HG03095 (cell line): ENCODE data around the gene ATRNL1.

Experiments used
- ATAC-seq: cut with Tn5 transposase; IDR thresholded peaks from one replicate; pipeline ENCODE4 v1.9.1; 2021; ENCODE audit warnings: moderate library complexity; ENCODE audit not compliant: unreplicated experiment

The ATRNL1 gene

GRCh38 chr10:115593060-115593459 lies 499.9 kb downstream of the ATRNL1 start:
- no peak for ATAC-seq

DNA sequence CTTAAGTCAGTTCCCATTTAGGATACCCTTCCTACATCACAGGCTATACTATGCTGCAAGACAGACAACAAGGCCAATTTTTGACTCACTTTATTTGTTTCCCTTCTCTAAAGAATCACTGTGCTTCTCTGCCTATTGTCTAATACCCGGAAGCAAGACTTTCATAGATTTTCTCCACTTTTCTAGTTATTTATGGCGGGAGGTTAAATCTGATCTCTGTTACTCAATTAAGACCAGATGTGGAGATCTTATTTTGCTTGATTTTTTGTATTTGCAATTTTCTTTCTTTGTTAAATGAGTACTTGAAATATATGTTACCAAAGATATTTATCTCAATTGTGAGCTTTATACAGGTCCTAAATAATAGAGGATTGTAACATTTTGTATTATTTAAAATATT lies 511.5 kb downstream of the ATRNL1 start:
- no peak for ATAC-seq

DNA sequence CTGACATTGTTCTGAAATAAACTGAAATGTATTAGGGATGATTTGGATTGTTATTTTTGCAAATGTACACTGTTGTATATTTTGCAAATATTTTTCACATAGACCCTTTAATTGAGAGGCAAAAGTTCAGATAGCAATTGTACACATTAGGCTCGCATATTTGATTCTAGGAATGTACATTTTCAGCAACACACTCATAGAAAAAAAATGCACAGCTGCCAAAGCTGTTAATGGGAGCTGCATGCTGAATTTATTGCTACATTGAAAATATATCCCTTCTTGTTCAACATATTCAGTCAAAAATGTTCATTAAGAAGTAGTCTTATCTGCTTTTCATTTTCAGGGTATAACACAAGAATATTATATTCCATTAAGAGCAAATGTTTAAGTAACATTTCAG lies 512.9 kb downstream of the ATRNL1 start:
- no peak for ATAC-seq

DNA sequence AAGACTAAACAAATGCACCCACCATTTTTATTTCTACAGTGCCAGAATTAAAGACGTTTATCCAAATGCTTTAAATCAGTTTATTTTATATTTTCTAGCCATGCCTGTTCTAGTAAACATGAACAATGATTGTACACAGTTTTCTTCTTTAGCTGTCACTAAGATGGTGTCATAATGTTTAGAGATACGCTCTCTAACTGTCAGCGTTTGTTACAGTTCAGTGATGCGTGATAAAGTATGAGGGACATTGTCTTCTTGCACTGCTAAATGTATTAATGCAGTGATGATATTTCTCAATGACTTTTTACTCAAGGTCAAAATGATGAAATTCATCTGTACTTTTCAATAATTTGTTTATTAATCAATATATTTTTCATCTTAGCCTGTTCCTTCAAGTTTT lies 513.6 kb downstream of the ATRNL1 start:
- ATAC-seq: no peak

- ATAC-seq: no peak
Measured at GRCh38 chr10:115624448-115624847, 531.3 kb downstream of the ATRNL1 start.

DNA sequence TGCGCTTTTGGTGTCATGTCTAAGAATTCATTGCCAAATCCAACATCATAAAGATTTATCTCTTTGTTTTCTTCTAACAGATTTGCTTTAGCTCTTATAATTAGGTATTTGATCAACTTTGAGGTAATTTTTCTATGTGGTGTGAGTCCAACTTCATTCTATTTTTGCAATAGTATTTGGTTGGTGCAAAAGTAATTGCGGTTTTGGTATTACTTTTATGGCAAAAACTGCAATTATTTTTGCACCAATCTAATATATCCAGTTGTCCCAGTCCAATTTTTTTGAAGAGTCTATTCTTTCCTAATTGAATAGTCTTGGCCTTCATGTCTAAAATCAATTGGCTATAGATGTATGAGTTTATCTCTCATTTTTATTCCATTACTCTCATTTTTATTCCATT lies 535.5 kb downstream of the ATRNL1 start:
- ATAC-seq: no peak

DNA sequence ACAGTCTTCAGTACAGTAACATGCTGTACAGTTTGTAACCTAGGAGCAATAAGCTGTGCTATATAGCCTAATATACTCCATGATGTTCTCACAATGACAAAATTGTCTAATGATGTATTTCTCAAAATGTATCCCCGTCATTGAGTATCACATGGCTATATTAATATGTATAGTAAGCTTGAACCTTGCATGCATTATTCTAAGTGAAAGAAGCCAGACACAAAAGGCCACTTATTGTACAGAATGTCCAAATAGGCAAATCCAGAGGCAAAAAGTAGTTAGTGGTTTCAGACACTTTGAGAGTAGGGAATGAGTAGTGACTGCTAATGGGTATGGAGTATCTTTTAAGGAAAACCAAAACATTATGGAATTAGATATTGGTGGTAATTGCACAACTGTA lies 545.1 kb downstream of the ATRNL1 start:
- no peak for ATAC-seq

DNA sequence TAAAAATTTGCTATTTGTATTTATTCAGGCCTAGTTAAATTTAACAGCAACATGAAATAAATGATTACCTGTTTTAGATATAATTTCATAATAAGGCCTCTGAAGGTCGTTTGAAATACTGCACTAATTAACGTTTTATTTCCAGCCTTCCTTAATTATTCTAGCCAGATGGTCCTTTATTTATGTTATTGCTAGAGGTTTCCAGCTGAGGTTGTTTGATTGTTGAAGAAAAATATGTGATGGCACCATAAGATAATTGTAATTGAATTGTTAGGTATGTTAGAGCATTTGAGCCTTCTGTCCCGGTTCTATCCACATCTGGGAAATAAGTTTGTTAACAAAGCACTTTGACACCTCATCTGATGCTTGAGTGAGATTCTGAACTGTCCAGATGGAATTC lies 556.1 kb downstream of the ATRNL1 start:
- ATAC-seq: no peak

DNA sequence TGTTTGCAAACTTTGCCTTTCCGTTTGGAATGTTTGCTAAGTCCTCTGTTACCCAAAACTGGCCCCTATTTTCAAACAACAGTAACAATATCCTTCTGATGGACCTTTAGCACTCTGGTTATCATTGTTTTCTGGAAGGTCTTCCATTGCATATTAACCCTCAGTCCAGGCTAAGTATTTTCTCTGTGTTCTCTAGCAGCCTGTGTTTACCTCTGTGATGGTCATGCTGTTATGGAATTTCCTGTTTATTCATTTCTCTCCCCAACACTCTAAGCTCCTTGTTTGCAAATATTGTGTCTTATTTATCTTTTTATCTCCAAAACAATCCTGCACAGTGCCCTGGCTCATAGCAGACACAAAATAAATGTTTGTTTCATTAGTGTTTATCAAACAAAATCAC lies 560.3 kb downstream of the ATRNL1 start:
- no peak for ATAC-seq

DNA sequence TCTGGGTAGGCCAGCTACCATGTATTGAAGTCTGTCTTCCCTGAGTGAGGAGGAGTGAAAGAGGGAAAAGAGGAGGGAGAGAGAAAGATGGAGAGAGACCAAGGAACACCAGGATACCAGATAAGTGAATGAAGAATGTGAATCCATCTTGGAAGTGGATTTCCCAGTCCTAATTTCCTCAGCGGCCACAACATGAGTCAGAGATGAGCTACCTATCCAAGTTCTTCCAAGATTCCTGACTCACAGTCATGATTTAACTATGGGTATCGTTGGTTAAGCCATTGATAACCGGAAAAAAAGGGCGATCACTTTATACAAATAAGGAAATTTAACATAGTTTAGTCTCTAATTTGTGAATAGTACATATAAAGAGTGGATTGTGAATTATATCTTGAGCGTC lies 561.8 kb downstream of the ATRNL1 start:
- ATAC-seq: no peak

- ATAC-seq: no peak
Measured at GRCh38 chr10:115657161-115657860, 564.1 kb downstream of the ATRNL1 start.

GRCh38 chr10:115659616-115660015 lies 566.5 kb downstream of the ATRNL1 start:
- no peak for ATAC-seq

- no peak for ATAC-seq
Measured at GRCh38 chr10:115660391-115660790, 567.2 kb downstream of the ATRNL1 start.

GRCh38 chr10:115662422-115662821 lies 569.3 kb downstream of the ATRNL1 start:
- no peak for ATAC-seq

- ATAC-seq: no peak
Measured at GRCh38 chr10:115665549-115665948, 572.4 kb downstream of the ATRNL1 start.

DNA sequence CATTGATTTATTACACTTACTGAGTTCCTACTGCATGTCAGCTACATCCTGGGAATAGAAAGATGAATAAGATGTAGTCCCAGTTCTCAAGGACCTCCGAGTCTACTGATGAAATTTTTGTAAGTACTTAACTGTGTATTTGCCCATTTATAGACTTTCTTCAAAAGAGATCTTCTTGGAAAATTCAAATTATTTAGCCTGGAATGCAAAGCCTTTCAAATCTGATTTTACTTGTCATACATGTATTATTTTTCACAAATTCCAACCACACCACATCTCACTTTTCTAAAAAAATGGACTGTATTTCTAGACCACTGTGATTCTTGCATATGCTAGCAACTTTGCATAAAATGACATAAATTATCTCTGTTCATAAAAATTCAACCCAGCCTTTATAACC lies 581.3 kb downstream of the ATRNL1 start:
- ATAC-seq: no peak

DNA sequence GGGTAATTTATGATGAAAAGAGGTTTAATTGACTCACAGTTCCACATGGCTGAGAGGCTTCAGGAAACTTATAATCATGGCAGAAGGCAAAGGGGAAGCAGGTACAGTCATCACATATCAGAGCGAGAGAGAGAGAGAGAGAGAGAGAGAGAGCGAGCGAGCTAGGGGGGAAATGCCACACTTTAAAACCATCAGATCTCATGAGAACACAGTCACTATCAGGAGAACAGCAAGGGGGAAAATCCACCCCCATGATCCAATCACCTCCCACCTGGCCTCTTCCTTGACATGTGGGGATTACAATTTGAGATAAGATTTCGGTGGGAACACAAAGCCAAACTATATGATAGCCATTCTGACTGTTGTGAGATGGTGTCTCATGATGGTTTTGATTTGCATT lies 603.6 kb downstream of the ATRNL1 start:
- no peak for ATAC-seq

DNA sequence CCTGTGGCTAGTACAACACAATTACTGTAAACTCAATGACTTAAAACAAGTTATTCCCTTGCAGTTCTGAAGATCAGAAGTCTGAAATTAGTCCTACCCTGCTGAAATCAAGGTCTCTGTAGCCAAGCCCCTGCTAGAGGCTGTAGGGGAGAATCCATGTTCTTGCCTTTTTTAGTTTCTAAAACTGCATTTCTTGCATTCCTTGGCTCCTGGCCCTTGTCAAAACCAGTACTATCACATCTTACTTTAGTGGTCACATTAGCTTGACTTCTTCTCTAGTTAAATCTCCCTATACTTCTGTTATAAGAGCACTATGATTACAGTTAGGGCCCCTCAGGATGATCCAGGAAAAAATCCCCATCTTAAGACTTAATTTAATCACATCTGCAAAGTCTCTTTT lies 612.9 kb downstream of the ATRNL1 start:
- no peak for ATAC-seq

DNA sequence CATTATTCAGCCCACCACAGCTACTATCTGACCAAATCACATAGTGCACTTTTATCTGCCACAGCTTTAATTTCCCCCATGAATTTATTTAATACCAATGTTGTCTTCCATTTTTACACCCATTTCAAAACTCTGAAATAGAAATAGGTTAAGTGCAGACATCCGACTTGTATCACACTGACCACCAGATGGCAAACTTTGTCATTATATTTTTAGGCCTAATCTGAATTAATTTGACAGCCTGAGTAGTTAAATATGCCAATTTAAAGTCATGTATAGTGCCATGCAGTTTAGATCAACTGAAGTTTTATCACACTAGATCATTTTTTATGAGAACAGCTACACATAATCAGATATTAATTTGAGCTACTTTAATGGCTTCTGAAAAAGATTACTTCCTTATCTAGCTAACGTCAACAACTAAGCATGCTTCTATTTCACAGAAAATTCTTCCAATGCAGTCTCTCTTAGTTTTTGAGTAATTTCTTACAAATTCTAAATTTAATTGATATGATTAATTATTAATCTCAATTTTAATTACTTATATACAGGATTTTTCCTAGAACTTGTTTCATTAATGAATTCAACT lies 613.4 kb downstream of the ATRNL1 start:
- ATAC-seq: no peak

DNA sequence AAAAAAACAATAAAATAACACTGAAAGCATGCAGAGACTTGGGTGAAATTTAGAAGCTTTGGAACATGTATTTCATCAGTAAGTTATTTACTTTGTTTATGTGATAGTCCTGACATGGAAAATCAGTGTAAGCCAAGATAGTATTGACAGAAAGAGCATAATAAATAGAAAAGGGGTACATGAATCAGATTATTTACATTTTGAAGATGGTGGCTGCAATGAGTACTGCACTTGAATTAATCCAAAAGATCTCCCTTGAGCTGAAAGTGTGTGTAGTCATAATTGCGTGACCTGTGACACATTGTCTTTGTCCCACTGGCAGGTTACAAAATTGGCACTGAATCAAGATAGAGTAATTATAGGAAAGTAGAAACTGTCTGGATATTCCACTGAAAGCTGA lies 617.0 kb downstream of the ATRNL1 start:
- ATAC-seq: no peak

GRCh38 chr10:115711306-115711705 lies 618.1 kb downstream of the ATRNL1 start:
- ATAC-seq: no peak

DNA sequence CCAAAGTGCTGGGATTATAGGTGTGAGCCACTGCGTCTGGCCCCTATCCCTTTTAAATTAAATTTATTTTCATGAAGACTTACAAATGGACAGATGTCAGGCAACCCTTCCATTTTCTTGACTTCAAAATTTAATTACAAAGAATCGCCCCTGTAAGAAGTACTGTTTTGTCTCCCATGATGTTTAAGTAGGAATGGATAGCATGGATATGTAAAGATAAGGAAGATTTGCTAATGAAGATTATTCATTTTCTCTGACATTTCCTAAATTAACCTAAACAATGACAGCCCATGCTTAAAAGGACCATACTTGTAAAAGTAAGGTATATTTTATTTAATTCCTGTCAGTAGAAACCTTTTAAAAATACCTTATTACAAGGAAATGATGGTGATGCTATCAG lies 627.0 kb downstream of the ATRNL1 start:
- no peak for ATAC-seq

DNA sequence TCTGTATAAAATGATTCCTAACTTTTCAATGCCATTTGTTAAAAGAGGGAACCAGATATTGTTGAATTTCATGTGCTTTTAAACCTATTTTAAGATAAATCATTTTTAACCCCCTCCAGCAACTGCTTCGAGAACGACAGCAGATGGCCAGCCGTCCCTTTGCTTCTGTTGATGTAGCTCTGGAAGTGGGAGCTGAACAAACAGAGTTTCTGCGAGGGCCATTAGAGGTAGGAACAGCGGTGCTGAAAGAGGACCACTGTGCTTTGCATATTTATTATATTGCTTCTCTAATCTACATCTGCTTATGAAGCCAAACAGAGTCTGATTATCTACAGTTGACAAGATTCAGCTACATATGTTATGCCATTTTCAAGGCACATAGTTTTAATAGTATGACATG lies 634.0 kb downstream of the ATRNL1 start:
- no peak for ATAC-seq
